Upper lobe of left lung (tissue), 4 donors: ENCODE data around the gene LHFPL5.

Source experiments
- EP300 ChIP-seq, 4 donors: sonication (generic); formaldehyde crosslinking; IDR thresholded peaks; one replicate each; pipeline ENCODE4 v1.5.1; 2017; ENCODE audit warnings: antibody characterized with exemption in 4 of 4, control low read depth in 2 of 4
- POLR2A ChIP-seq, 4 donors: fragments of 450-650 bp; IDR thresholded peaks; one replicate each; pipeline ENCODE4 v1.5.1; 2016 to 2017; ENCODE audit warnings: antibody characterized with exemption in 4 of 4, mild to moderate bottlenecking in 2 of 4
- TF ChIP-seq, protein P1 (sequence below), 6 experiments: fragments of 450-650 bp in 4 of 6; fragments of 200-600 bp in 2 of 6; sonication (generic) in 2 of 6; IDR thresholded peaks; one replicate each; pipeline ENCODE4 v1.5.1; 2016 to 2019; ENCODE audit warnings: antibody characterized with exemption in 6 of 6

- TF ChIP-seq, protein P1, sequence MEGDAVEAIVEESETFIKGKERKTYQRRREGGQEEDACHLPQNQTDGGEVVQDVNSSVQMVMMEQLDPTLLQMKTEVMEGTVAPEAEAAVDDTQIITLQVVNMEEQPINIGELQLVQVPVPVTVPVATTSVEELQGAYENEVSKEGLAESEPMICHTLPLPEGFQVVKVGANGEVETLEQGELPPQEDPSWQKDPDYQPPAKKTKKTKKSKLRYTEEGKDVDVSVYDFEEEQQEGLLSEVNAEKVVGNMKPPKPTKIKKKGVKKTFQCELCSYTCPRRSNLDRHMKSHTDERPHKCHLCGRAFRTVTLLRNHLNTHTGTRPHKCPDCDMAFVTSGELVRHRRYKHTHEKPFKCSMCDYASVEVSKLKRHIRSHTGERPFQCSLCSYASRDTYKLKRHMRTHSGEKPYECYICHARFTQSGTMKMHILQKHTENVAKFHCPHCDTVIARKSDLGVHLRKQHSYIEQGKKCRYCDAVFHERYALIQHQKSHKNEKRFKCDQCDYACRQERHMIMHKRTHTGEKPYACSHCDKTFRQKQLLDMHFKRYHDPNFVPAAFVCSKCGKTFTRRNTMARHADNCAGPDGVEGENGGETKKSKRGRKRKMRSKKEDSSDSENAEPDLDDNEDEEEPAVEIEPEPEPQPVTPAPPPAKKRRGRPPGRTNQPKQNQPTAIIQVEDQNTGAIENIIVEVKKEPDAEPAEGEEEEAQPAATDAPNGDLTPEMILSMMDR (IDR thresholded peaks at IDR 0.05), result no peak
- TF ChIP-seq POLR2A (IDR thresholded peaks at IDR 0.05), result no peak
- TF ChIP-seq EP300 (IDR thresholded peaks at IDR 0.05), result no peak
Observed at GRCh38 chr6:35804996-35805736, at the start of gene LHFPL5.
